ENCODE results near the gene IL13. TPM values are rescaled to one million over a fixed set of nuclear protein-coding genes. Genes with fewer than 3 reads are reported as not detected.

Gene IL13
- total and polyA plus RNA-seq, 4 donors = 0.15 TPM; not detected in 3

DNA sequence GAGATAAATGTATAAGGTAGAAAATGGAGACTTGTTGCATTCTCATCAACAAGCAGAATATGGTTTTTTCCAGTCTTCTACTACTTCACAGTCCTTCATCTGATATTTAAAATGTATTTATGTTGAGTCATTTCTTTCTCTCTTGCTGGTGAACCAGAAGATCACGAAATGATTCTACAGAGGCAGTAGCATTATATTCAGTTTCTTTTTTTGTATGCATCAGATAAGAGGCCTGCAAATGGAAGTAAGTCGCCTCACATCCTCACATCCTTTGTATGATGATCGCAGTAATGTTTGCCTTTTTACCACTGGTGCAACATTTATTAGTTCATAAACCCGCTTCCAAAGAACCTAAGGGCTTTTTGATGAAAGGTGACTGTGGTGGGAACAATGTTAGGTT, 22.1 kb upstream of the IL13 start:
- H3K36me3 ChIP-seq (ENCODE audit: control insufficient read depth in 1 of 2, insufficient read depth in 2 of 2, low read length in 1 of 2) = peaks cover 4 to 7% of the 10 kb centered on the region in 2 donors
- no peaks in the 10 kb centered on the region for H3K27me3 ChIP-seq (ENCODE audit: control insufficient read depth in 1 of 2, insufficient read depth in 2 of 2, low read length in 1 of 2)
- no peak overlapping the region for H3K4me3 ChIP-seq (ENCODE audit: low read length in 2 of 2)
- H3K9me3 ChIP-seq (ENCODE audit: control insufficient read depth, low read length) = no peaks in the 10 kb centered on the region
- no peak overlapping the region for H3K27ac ChIP-seq (ENCODE audit: low read depth in 1 of 2, low read length in 2 of 2)
- WGBS, 2 donors = 88% methylated on average over 4 of the region's 4 CpGs
- no peak for DNase-seq
- no peak for ATAC-seq (ENCODE audit: low FRiP score)
- intact Hi-C loops (cut with DNase I) = no loop called here
- no peaks in the 10 kb centered on the region for H3K4me1 ChIP-seq (ENCODE audit: control insufficient read depth in 1 of 2, insufficient read depth in 2 of 2, low read length in 2 of 2)

GRCh38 chr5:132637241-132637640, 20.7 kb upstream of the IL13 start:
- 30 to 32% methylated on average over 4 of the region's 4 CpGs for WGBS, 2 donors
- H3K27me3 ChIP-seq (ENCODE audit: control insufficient read depth in 1 of 2, insufficient read depth in 2 of 2, low read length in 1 of 2) = no peaks in the 10 kb centered on the region
- intact Hi-C loops (cut with DNase I) = no loop called here
- H3K9me3 ChIP-seq (ENCODE audit: control insufficient read depth, low read length) = no peaks in the 10 kb centered on the region
- ATAC-seq (ENCODE audit: low FRiP score) (no peak), DNase-seq (no peak)
- no peak overlapping the region for H3K4me3 ChIP-seq (ENCODE audit: low read length in 2 of 2)
- H3K4me1 ChIP-seq (ENCODE audit: control insufficient read depth in 1 of 2, insufficient read depth in 2 of 2, low read length in 2 of 2) = no peaks in the 10 kb centered on the region
- no peak overlapping the region for H3K27ac ChIP-seq (ENCODE audit: low read depth in 1 of 2, low read length in 2 of 2)
- peaks cover 6 to 7% of the 10 kb centered on the region in 2 donors for H3K36me3 ChIP-seq (ENCODE audit: control insufficient read depth in 1 of 2, insufficient read depth in 2 of 2, low read length in 1 of 2)

DNA sequence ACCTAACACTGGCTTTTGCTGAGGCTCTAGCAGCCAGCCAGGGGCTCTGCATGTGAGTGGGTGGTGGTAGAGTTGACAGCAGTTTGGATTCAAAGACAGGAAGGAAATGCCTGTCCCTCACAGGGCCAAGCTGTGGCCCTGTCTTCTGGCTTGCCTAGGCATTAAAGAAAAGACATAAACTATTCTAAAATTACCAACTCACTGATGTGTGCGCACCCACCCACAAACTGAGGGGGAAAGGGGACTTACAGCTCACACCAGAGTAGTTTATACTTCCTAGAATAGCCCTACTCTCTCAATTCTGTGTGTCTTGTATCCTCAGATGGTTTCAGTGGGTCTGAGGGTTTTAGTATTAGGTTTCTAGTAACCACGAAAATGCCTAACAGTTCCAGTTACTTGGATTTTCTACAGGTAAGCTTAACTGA, 18.3 kb upstream of the IL13 start:
- DNase-seq (no peak), ATAC-seq (ENCODE audit: low FRiP score) (no peak)
- Histone ChIP-seq H3K27me3 (ENCODE audit: control insufficient read depth in 1 of 2, insufficient read depth in 2 of 2, low read length in 1 of 2) (no peaks in the 10 kb centered on the region), H3K4me1 (ENCODE audit: control insufficient read depth in 1 of 2, insufficient read depth in 2 of 2, low read length in 2 of 2) (no peaks in the 10 kb centered on the region), H3K36me3 (ENCODE audit: control insufficient read depth in 1 of 2, insufficient read depth in 2 of 2, low read length in 1 of 2) (peaks cover 9 to 11% of the 10 kb centered on the region in 2 donors), H3K4me3 (ENCODE audit: low read length in 2 of 2) (no peak overlapping the region), H3K27ac (ENCODE audit: low read depth in 1 of 2, low read length in 2 of 2) (no peak overlapping the region), H3K9me3 (ENCODE audit: control insufficient read depth, low read length) (no peaks in the 10 kb centered on the region)
- 38 to 45% methylated on average over 2 of the region's 2 CpGs for WGBS, 2 donors
- intact Hi-C loops (cut with DNase I) = no loop called here

GRCh38 chr5:132640613-132641012, 17.4 kb upstream of the IL13 start:
- no peaks in the 10 kb centered on the region for H3K9me3 ChIP-seq (ENCODE audit: control insufficient read depth, low read length)
- DNase-seq (no peak), ATAC-seq (ENCODE audit: low FRiP score) (no peak)
- no peak overlapping the region for H3K4me3 ChIP-seq (ENCODE audit: low read length in 2 of 2)
- no peak overlapping the region for H3K27ac ChIP-seq (ENCODE audit: low read depth in 1 of 2, low read length in 2 of 2)
- no peaks in the 10 kb centered on the region for H3K27me3 ChIP-seq (ENCODE audit: control insufficient read depth in 1 of 2, insufficient read depth in 2 of 2, low read length in 1 of 2)
- H3K4me1 ChIP-seq (ENCODE audit: control insufficient read depth in 1 of 2, insufficient read depth in 2 of 2, low read length in 2 of 2) = no peaks in the 10 kb centered on the region
- WGBS, 2 donors = 85 to 91% methylated on average over 4 of the region's 4 CpGs
- intact Hi-C loops (cut with DNase I) = no loop called here
- H3K36me3 ChIP-seq (ENCODE audit: control insufficient read depth in 1 of 2, insufficient read depth in 2 of 2, low read length in 1 of 2) = peaks cover 9 to 11% of the 10 kb centered on the region in 2 donors

- intact Hi-C loops (cut with DNase I) = no loop called here
- DNase-seq = no peak
- WGBS, 2 donors = 93 to 94% methylated on average over 3 of the region's 3 CpGs
- Histone ChIP-seq H3K27me3 (ENCODE audit: control insufficient read depth in 1 of 2, insufficient read depth in 2 of 2, low read length in 1 of 2) (no peaks in the 10 kb centered on the region), H3K27ac (ENCODE audit: low read depth in 1 of 2, low read length in 2 of 2) (no peak overlapping the region), H3K4me3 (ENCODE audit: low read length in 2 of 2) (no peak overlapping the region), H3K36me3 (ENCODE audit: control insufficient read depth in 1 of 2, insufficient read depth in 2 of 2, low read length in 1 of 2) (peaks cover 9 to 11% of the 10 kb centered on the region in 2 donors), H3K9me3 (ENCODE audit: control insufficient read depth, low read length) (no peaks in the 10 kb centered on the region), H3K4me1 (ENCODE audit: control insufficient read depth in 1 of 2, insufficient read depth in 2 of 2, low read length in 2 of 2) (no peaks in the 10 kb centered on the region)
- no peak for ATAC-seq (ENCODE audit: low FRiP score)
These were observed 16.7 kb upstream of the IL13 start for GRCh38 chr5:132641241-132641723.

DNA sequence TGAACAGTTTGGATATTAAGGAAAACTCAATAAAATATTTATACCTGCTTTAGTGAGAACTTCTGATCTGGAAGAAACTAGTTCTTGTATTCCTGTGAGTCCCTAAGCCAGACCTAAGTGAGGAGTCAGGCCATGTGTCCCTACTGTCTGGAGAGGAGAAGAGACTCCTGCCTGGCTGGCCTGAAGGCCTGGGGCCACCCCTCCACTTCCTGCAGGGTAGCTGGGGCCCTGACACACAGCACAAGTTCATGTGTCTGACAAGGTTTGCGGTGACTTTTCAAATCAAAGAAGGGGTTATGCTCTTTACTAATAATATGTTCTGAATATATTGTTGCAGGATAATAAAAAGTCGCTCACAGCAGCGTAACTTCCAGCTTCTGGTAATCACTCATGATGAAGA, 16.1 kb upstream of the IL13 start:
- ATAC-seq (ENCODE audit: low FRiP score) (no peak), DNase-seq (no peak)
- Histone ChIP-seq H3K27me3 (ENCODE audit: control insufficient read depth in 1 of 2, insufficient read depth in 2 of 2, low read length in 1 of 2) (no peaks in the 10 kb centered on the region), H3K36me3 (ENCODE audit: control insufficient read depth in 1 of 2, insufficient read depth in 2 of 2, low read length in 1 of 2) (peaks cover 9 to 11% of the 10 kb centered on the region in 2 donors), H3K4me3 (ENCODE audit: low read length in 2 of 2) (no peak overlapping the region), H3K4me1 (ENCODE audit: control insufficient read depth in 1 of 2, insufficient read depth in 2 of 2, low read length in 2 of 2) (no peaks in the 10 kb centered on the region), H3K27ac (ENCODE audit: low read depth in 1 of 2, low read length in 2 of 2) (no peak overlapping the region), H3K9me3 (ENCODE audit: control insufficient read depth, low read length) (no peaks in the 10 kb centered on the region)
- 95% methylated on average over 3 of the region's 3 CpGs for WGBS, 2 donors
- intact Hi-C loops (cut with DNase I) = no loop called here

DNA sequence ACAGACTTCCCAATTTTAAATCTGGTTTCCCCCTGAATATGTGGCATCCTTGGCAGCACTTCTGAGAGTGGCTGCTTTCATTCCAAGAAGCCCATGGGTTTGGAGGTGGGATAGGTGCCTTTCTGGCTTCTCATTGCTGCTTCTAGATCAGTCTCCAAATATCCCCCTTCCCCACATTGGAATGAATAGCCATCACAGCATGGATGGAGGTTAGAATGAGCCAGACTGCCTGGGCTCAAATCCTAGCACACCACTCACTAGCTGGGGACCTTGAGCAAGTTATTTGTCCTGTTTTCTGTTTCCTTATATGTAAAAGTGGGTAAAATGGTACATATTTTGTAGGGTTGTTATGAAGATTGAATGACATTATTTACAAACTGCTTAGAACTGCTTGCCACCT, 13.8 kb upstream of the IL13 start:
- ATAC-seq (ENCODE audit: low FRiP score) (no peak), DNase-seq (no peak)
- Histone ChIP-seq H3K4me1 (ENCODE audit: control insufficient read depth in 1 of 2, insufficient read depth in 2 of 2, low read length in 2 of 2) (no peaks in the 10 kb centered on the region), H3K27ac (ENCODE audit: low read depth in 1 of 2, low read length in 2 of 2) (no peak overlapping the region), H3K36me3 (ENCODE audit: control insufficient read depth in 1 of 2, insufficient read depth in 2 of 2, low read length in 1 of 2) (peaks cover 6 to 11% of the 10 kb centered on the region in 2 donors), H3K9me3 (ENCODE audit: control insufficient read depth, low read length) (peaks cover 3% of the 10 kb centered on the region), H3K27me3 (ENCODE audit: control insufficient read depth in 1 of 2, insufficient read depth in 2 of 2, low read length in 1 of 2) (no peaks in the 10 kb centered on the region), H3K4me3 (ENCODE audit: low read length in 2 of 2) (no peak overlapping the region)
- intact Hi-C loops (cut with DNase I) = no loop called here

DNA sequence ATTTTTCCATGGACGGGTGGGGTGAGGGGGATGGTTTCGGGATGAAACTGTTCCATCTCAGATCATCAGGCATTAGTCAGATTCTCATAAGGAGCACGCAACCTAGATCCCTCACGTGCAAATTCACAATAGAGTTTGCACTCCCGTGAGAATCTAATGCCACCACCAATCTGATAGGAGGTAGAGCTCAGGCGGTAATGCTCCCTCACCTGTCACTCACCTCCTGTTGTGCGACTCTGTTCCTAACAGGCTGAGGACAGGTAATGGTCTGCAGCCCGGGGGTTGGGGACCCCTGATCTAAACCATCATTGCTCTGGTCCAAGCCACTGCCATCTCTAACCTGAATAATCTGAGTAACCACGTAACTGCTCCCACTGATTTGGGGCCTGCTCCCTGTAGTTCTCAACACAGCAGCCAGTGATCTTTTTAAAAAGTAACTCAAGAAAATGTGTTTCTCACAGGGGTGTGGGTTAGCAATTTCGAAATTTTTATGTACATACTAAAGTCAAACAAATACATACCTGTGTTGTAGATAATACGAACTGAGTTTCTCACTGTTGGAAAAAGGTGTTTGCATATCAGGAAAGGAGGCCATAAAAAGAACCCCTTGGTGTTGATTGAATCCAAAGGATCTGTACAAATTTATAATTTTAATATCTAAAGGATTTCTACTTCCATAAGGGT, 11.2 kb upstream of the IL13 start:
- no peaks in the 10 kb centered on the region for H3K4me1 ChIP-seq (ENCODE audit: control insufficient read depth in 1 of 2, insufficient read depth in 2 of 2, low read length in 2 of 2)
- peaks cover 3% of the 10 kb centered on the region for H3K9me3 ChIP-seq (ENCODE audit: control insufficient read depth, low read length)
- no peak overlapping the region for H3K4me3 ChIP-seq (ENCODE audit: low read length in 2 of 2)
- no peaks in the 10 kb centered on the region for H3K27me3 ChIP-seq (ENCODE audit: control insufficient read depth in 1 of 2, insufficient read depth in 2 of 2, low read length in 1 of 2)
- DNase-seq (no peak), ATAC-seq (ENCODE audit: low FRiP score) (no peak)
- intact Hi-C loops (cut with DNase I) = no loop called here
- peaks cover 3 to 9% of the 10 kb centered on the region in 2 donors for H3K36me3 ChIP-seq (ENCODE audit: control insufficient read depth in 1 of 2, insufficient read depth in 2 of 2, low read length in 1 of 2)
- 95 to 96% methylated on average over 11 of the region's 11 CpGs for WGBS, 2 donors
- no peak overlapping the region for H3K27ac ChIP-seq (ENCODE audit: low read depth in 1 of 2, low read length in 2 of 2)

DNA sequence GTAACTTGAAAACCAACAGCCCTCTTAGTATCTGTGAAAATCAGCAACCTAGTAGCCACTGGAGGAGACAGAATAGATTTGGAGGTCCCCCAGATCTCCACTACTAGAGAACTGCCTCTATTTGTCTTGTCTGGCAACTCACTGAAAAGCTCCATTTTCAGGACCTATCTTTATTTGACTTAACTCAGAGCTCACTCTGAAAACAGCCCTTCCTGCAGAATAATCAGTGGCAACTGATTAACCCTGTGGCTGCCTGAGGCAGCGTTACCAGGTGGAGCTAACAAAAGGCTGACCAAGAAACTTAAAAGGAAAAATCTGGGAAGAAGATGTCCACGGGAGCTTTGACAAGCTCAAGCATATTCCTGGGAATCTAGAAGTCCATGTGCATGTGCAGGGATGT, 10.5 kb upstream of the IL13 start:
- Histone ChIP-seq H3K27me3 (ENCODE audit: control insufficient read depth in 1 of 2, insufficient read depth in 2 of 2, low read length in 1 of 2) (no peaks in the 10 kb centered on the region), H3K27ac (ENCODE audit: low read depth in 1 of 2, low read length in 2 of 2) (no peak overlapping the region), H3K36me3 (ENCODE audit: control insufficient read depth in 1 of 2, insufficient read depth in 2 of 2, low read length in 1 of 2) (peaks cover under 1 to 7% of the 10 kb centered on the region in 2 donors), H3K4me1 (ENCODE audit: control insufficient read depth in 1 of 2, insufficient read depth in 2 of 2, low read length in 2 of 2) (no peaks in the 10 kb centered on the region), H3K9me3 (ENCODE audit: control insufficient read depth, low read length) (peaks cover 3% of the 10 kb centered on the region), H3K4me3 (ENCODE audit: low read length in 2 of 2) (no peak overlapping the region)
- DNase-seq (no peak), ATAC-seq (ENCODE audit: low FRiP score) (no peak)
- WGBS, 2 donors = 97 to 98% methylated on average over 2 of the region's 2 CpGs
- intact Hi-C loops (cut with DNase I) = no loop called here

Data from aorta (tissue), 5 donors.